Upper lobe of right lung (tissue), 1 donor: ENCODE measurements around the gene LARP1. TPM values are rescaled to one million over a fixed set of nuclear protein-coding genes. Genes with fewer than 3 reads are reported as not detected.

Source experiments
- ATAC-seq: fragments of 200-7000 bp; cut with Tn5 transposase; one replicate; pipeline ENCODE4 v1.9.1; 2020; ENCODE audit warnings: mild to moderate bottlenecking, moderate library complexity
- DNase-seq: peaks from one replicate; pipeline ENCODE4 v3.0.0-alpha.2; 2020
- H3K27ac ChIP-seq: fragments of 200-600 bp; one replicate; pipeline ENCODE4 v1.8.0; 2022
- H3K27me3 ChIP-seq: fragments of 200-600 bp; one replicate; pipeline ENCODE4 v1.8.0; 2022; ENCODE audit warnings: mild to moderate bottlenecking
- H3K36me3 ChIP-seq: fragments of 200-600 bp; one replicate; pipeline ENCODE4 v1.8.0; 2022
- H3K4me1 ChIP-seq: fragments of 200-600 bp; one replicate; pipeline ENCODE4 v1.8.0; 2022
- H3K4me3 ChIP-seq: fragments of 200-600 bp; one replicate; pipeline ENCODE4 v1.8.0; 2022; ENCODE audit warnings: mild to moderate bottlenecking
- H3K9me3 ChIP-seq: fragments of 200-600 bp; one replicate; pipeline ENCODE4 v1.8.0; 2022
- intact Hi-C: fragments of 100-400 bp; cut with DNase I; formaldehyde crosslinking; loops from one replicate; pipeline ENCODE4 v1.11.0; 2022
- total RNA-seq: library from RNA; stranded (reverse); fragmentation: NEBNext Ultra II Directional; extraction: Animal tissue kit (Norgen Biotek cat#: 25700); gene quantifications from one replicate; pipeline ENCODE4 v1.2.1, GENCODE V29; 2021
- TF ChIP-seq, protein P1 (sequence below): fragments of 200-600 bp; IDR thresholded peaks from one replicate; pipeline ENCODE4 v1.8.0; 2022; ENCODE audit warnings: antibody characterized with exemption
- donor health status: DM: no; HTN: yes; CAD: no; lungs with severe emphysema.

Gene LARP1
- total RNA-seq, 1 donor from 2014 or later: 151 TPM

DNA sequence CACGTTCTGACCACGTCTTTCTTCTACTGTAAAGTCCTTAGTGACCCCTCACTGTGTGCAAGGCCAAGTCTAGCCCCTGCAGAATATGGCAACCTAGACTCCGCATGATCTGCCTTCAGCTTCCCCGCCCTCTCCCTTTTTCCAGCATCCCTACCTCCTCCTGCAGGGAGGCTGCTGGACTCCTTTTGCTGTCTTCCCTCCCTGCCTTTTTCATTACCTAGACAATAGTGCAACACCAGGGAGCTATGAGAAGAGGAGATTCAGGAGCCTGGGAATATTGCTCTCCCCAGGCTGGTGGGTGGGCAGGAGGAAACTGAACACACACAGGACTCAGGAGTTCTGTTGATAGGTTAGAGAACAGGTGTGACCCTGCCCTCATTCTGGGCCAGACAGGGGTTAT, 33.1 kb upstream of the LARP1 start:
- ATAC-seq: no peak

DNA sequence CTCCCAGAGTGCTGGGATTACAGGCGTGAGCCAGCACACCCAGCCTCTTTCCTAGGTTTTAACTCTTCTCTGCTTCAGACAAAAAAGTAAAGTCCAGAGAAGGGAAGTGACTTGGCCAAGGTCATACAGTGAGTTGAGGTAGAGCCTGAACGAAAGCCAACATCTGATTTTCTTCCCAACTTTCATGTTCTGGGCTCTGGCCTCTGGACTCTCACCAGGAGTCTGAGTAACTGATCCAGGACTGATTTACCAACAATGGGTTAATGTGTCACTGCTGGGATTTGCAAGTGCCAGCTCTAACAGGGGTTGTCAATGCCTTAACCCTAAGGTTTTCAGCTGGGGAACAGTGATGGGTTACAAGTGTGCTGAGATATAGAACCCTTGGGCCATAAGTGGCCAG, 32.2 kb upstream of the LARP1 start:
- intact Hi-C loops: no loop called here
- Histone ChIP-seq H3K27me3 (no peaks in the 10 kb centered on the region), H3K36me3 (no peaks in the 10 kb centered on the region), H3K4me3 (no peak overlapping the region), H3K9me3 (no peaks in the 10 kb centered on the region), H3K27ac (no peak overlapping the region), H3K4me1 (no peaks in the 10 kb centered on the region)
- no peak for ATAC-seq
- TF ChIP-seq, protein P1, sequence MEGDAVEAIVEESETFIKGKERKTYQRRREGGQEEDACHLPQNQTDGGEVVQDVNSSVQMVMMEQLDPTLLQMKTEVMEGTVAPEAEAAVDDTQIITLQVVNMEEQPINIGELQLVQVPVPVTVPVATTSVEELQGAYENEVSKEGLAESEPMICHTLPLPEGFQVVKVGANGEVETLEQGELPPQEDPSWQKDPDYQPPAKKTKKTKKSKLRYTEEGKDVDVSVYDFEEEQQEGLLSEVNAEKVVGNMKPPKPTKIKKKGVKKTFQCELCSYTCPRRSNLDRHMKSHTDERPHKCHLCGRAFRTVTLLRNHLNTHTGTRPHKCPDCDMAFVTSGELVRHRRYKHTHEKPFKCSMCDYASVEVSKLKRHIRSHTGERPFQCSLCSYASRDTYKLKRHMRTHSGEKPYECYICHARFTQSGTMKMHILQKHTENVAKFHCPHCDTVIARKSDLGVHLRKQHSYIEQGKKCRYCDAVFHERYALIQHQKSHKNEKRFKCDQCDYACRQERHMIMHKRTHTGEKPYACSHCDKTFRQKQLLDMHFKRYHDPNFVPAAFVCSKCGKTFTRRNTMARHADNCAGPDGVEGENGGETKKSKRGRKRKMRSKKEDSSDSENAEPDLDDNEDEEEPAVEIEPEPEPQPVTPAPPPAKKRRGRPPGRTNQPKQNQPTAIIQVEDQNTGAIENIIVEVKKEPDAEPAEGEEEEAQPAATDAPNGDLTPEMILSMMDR: no peak
- no peak for DNase-seq

More for the DNA sequence above, 33.1 kb upstream of the LARP1 start:
- H3K27ac ChIP-seq: no peak overlapping the region
- no peaks in the 10 kb centered on the region for H3K36me3 ChIP-seq
- no peaks in the 10 kb centered on the region for H3K4me1 ChIP-seq
- no peaks in the 10 kb centered on the region for H3K9me3 ChIP-seq
- intact Hi-C loops: no loop called here
- TF ChIP-seq, protein P1: no peak
- H3K4me3 ChIP-seq: no peak overlapping the region
- H3K27me3 ChIP-seq: no peaks in the 10 kb centered on the region
- DNase-seq: no peak

DNA sequence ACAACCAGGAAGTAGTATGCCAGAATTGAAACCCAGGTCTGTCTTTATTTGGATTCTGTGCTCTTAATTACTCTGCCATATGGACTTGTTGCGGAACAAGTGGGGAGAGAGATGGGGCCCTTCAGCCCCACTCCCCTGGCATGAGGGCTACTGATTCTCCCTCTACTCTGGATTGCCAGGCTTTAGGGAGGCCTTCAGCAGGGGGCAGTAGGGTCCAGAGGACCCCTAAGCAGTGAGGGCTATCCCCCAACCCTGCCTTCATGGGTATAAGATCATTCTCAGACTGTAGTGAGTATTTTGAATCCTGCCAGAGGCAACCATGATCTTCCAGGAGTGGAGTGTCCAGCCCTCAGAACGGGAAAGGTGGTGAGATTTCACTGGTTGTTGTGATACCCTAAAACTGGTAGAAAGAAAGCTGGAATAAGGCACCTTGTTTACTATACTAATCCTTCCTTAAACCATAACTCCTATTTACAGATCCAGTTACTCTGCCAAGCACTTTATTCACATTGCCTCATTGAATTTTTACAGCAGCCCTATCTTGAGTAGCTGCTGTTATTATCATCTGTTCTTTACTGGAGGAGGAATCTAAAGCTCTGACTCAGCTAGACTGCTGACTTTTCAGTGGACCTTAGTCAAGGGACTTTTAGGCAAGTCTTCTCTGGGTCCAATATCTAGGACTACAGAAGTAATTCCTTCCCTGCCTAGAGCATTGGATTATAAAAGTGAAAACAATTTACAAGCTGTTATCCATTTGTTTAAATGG, 31.3 kb upstream of the LARP1 start:
- H3K27ac ChIP-seq: no peak overlapping the region
- H3K36me3 ChIP-seq: no peaks in the 10 kb centered on the region
- no peaks in the 10 kb centered on the region for H3K27me3 ChIP-seq
- TF ChIP-seq, protein P1: no peak
- no peaks in the 10 kb centered on the region for H3K4me1 ChIP-seq
- intact Hi-C loops: no loop called here
- no peak overlapping the region for H3K4me3 ChIP-seq
- DNase-seq: no peak
- H3K9me3 ChIP-seq: no peaks in the 10 kb centered on the region
- ATAC-seq: no peak

DNA sequence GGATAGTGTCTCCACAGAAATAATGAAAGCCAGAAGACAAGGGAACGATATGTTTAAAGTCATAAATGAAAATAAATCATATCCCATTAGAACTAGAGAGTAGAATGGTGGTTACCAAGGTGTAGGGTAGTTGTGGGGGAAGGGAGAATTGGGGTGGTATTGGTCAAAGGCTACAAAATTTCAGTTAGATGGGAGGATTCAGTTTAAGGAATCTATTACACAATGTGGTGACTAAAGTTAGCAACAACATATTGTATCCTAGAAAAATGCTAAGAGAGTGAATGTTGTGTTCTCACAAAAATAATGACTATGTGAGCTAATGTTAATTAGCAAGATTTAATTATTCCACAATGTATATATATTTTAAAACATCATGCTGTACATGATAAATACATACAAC, 27.8 kb upstream of the LARP1 start:
- no peak overlapping the region for H3K27ac ChIP-seq
- DNase-seq (no peak), ATAC-seq (no peak)
- H3K4me1 ChIP-seq: no peaks in the 10 kb centered on the region
- intact Hi-C loops: no loop called here
- H3K27me3 ChIP-seq: no peaks in the 10 kb centered on the region
- H3K9me3 ChIP-seq: no peaks in the 10 kb centered on the region
- TF ChIP-seq, protein P1: no peak
- no peaks in the 10 kb centered on the region for H3K36me3 ChIP-seq
- no peak overlapping the region for H3K4me3 ChIP-seq

DNA sequence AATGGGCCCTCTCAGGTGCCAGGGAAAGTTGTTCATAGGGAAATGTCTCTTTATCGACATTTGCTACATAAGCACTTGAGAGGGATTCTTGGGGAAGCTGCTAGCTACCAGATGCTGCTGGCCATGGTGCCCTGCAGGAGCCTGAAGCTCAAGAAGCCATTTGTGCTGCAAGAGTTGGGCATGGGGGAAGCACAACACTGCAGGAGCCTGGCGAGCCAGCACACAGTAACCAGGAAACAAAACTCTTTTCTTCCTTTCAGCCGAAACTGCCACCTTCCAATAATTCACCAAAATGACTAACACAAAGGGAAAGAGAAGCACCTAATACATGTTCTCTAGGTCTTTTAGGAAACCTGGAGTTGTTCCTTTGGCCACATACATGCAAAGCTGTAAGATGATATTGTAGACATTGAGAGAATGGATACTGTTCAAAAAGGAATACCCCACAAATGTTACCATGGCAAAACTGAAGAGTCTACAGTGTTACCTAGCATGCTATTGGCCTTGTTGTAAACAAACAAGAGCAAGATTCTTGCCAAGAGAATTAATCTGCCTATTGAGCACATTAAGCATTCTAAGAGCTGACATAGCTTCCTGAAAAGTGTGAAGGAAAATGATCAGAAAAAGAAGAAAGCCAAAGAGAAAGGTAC, 26.1 kb upstream of the LARP1 start:
- no peak overlapping the region for H3K4me3 ChIP-seq
- TF ChIP-seq, protein P1: no peak
- intact Hi-C loops: no loop called here
- ATAC-seq (no peak), DNase-seq (no peak)
- no peaks in the 10 kb centered on the region for H3K27me3 ChIP-seq
- no peaks in the 10 kb centered on the region for H3K36me3 ChIP-seq
- H3K9me3 ChIP-seq: no peaks in the 10 kb centered on the region
- H3K27ac ChIP-seq: no peak overlapping the region
- no peaks in the 10 kb centered on the region for H3K4me1 ChIP-seq
